Liver (tissue), 9 donors: ENCODE results near the gene STRN. TPM values are rescaled to one million over a fixed set of nuclear protein-coding genes. Genes with fewer than 3 reads are reported as not detected.

ENCODE experiments used
- DNase-seq: peaks from one replicate; pipeline ENCODE4 v3.0.0-alpha.2; 2017; ENCODE audit warnings: low spot score
- H3K27ac ChIP-seq, 2 donors: one replicate each; pipeline ENCODE4 v1.7.0; 2013; ENCODE audit warnings: inconsistent platforms in 2 of 2, low read length in 2 of 2, control low read depth in 1 of 2, low read depth in 1 of 2, mild to moderate bottlenecking in 1 of 2
- H3K27me3 ChIP-seq, 4 donors: one replicate each; pipeline versions ENCODE4 v1.6.1 to v1.7.0; 2013; ENCODE audit warnings: low read length in 3 of 4, inconsistent platforms in 1 of 4, mild to moderate bottlenecking in 1 of 4, moderate library complexity in 1 of 4; ENCODE audit not compliant: control insufficient read depth in 4 of 4, insufficient read depth in 4 of 4
- H3K36me3 ChIP-seq, 4 donors: one replicate each; pipeline versions ENCODE4 v1.6.1 to v1.7.0; 2013; ENCODE audit warnings: low read length in 3 of 4, mild to moderate bottlenecking in 3 of 4, low read depth in 1 of 4, moderate library complexity in 1 of 4; ENCODE audit not compliant: control insufficient read depth in 4 of 4, insufficient read depth in 3 of 4
- H3K4me1 ChIP-seq, 4 donors: one replicate each; pipeline versions ENCODE4 v1.6.1 to v1.7.0; 2013; ENCODE audit warnings: low read length in 3 of 4, mild to moderate bottlenecking in 3 of 4, moderate library complexity in 1 of 4; ENCODE audit not compliant: control insufficient read depth in 4 of 4, insufficient read depth in 4 of 4
- H3K4me3 ChIP-seq, 3 donors: one replicate each; pipeline versions ENCODE4 v1.6.1 to v1.7.0; 2013; ENCODE audit warnings: low read length in 3 of 3, control low read depth in 1 of 3, low read depth in 1 of 3, mild to moderate bottlenecking in 1 of 3
- H3K9ac ChIP-seq, 2 donors: one replicate each; pipeline ENCODE4 v1.7.0; 2013; ENCODE audit warnings: low read length in 2 of 2, mild to moderate bottlenecking in 2 of 2, moderate library complexity in 2 of 2, control low read depth in 1 of 2, low read depth in 1 of 2
- H3K9me3 ChIP-seq, 4 donors: one replicate each; pipeline versions ENCODE4 v1.6.1 to v1.7.0; 2013; ENCODE audit warnings: low read length in 3 of 4; ENCODE audit not compliant: control insufficient read depth in 4 of 4
- ATF3 ChIP-seq: IDR thresholded peaks from 2 replicates; pipeline ENCODE4 v1.6.1; 2016; ENCODE audit warnings: antibody characterized with exemption
- CTCF ChIP-seq: fragments of 150-350 bp; IDR thresholded peaks from 2 replicates; pipeline ENCODE4 v1.5.1; 2017; ENCODE audit warnings: improper control_type of control experiment, low read depth, low read length; ENCODE audit not compliant: missing input control
- EGR1 ChIP-seq, 2 donors: IDR thresholded peaks; 2 replicates each; pipeline ENCODE4 v1.6.1; 2016 to 2018; ENCODE audit warnings: antibody characterized with exemption in 2 of 2, low read depth in 2 of 2
- FOXA1 ChIP-seq: IDR thresholded peaks from 2 replicates; pipeline ENCODE4 v1.6.1; 2016; ENCODE audit warnings: antibody characterized with exemption
- FOXA2 ChIP-seq: IDR thresholded peaks from 2 replicates; pipeline ENCODE4 v1.6.1; 2016; ENCODE audit warnings: antibody characterized with exemption
- GABPA ChIP-seq, 2 donors: IDR thresholded peaks in 1 of 2; conservative IDR thresholded peaks in 1 of 2; 2 replicates each; pipeline ENCODE4 v1.6.1; 2016; ENCODE audit warnings: antibody characterized with exemption in 2 of 2, mild to moderate bottlenecking in 1 of 2, moderate library complexity in 1 of 2
- HNF4A ChIP-seq, 2 donors: conservative IDR thresholded peaks; 2 replicates each; pipeline ENCODE4 v1.6.1; 2016; ENCODE audit warnings: antibody characterized with exemption in 2 of 2, mild to moderate bottlenecking in 2 of 2
- HNF4G ChIP-seq: IDR thresholded peaks from 2 replicates; pipeline ENCODE4 v1.6.1; 2016; ENCODE audit warnings: antibody characterized with exemption
- JUND ChIP-seq, 2 donors: IDR thresholded peaks; 2 replicates each; pipeline ENCODE4 v1.6.1; 2016; ENCODE audit warnings: antibody characterized with exemption in 2 of 2
- MAX ChIP-seq: IDR thresholded peaks from 2 replicates; pipeline ENCODE4 v1.6.1; 2016; ENCODE audit warnings: antibody characterized with exemption
- NR2F2 ChIP-seq: IDR thresholded peaks from 2 replicates; pipeline ENCODE4 v1.6.1; 2016; ENCODE audit warnings: antibody characterized with exemption
- RAD21 ChIP-seq, 2 donors: IDR thresholded peaks; 2 replicates each; pipeline ENCODE4 v1.6.1; 2016; ENCODE audit warnings: antibody characterized with exemption in 2 of 2, mild to moderate bottlenecking in 2 of 2
- REST ChIP-seq: IDR thresholded peaks from 2 replicates; pipeline ENCODE4 v1.6.1; 2016; ENCODE audit warnings: antibody characterized with exemption, mild to moderate bottlenecking
- RXRA ChIP-seq, 2 donors: IDR thresholded peaks; 2 replicates each; pipeline ENCODE4 v1.6.1; 2017 to 2018; ENCODE audit warnings: antibody characterized with exemption in 2 of 2, mild to moderate bottlenecking in 1 of 2
- SP1 ChIP-seq: IDR thresholded peaks from 2 replicates; pipeline ENCODE4 v1.6.1; 2018; ENCODE audit warnings: antibody characterized with exemption, mild to moderate bottlenecking
- TAF1 ChIP-seq: conservative IDR thresholded peaks from 2 replicates; pipeline ENCODE4 v1.6.1; 2016; ENCODE audit warnings: antibody characterized with exemption, mild to moderate bottlenecking
- YY1 ChIP-seq: IDR thresholded peaks from 2 replicates; pipeline ENCODE4 v1.6.1; 2016; ENCODE audit warnings: antibody characterized with exemption, mild to moderate bottlenecking
- ZBTB33 ChIP-seq: IDR thresholded peaks from 2 replicates; pipeline ENCODE4 v1.6.1; 2016; ENCODE audit warnings: antibody characterized with exemption
- WGBS: extraction: QIAGEN DNeasy Blood & Tissue Kit; methylation state at CpG from one replicate; pipeline ENCODE4 v1.1.7; 2013; 5-methylcytosine and 5-hydroxymethylcytosine counted together
- polyA plus RNA-seq, 2 donors: library from polyadenylated mRNA; stranded (reverse) in 1 of 2; unstranded in 1 of 2; fragments of 200-250 nt in 1 of 2; fragments of >200 nt in 1 of 2; fragmentation: Nextera tagmentation in 1 of 2; extraction: Ambion mirVana in 1 of 2; gene quantifications; one replicate each; pipeline versions ENCODE4 v1.2.1 to v1.2.3, GENCODE V29; 2013 to 2015
- total RNA-seq, 2 donors: library from RNA; depleted of rRNA; stranded (reverse); fragments of >200 nt; gene quantifications; one replicate each; pipeline ENCODE4 v1.2.3, GENCODE V29; 2014
- donor health status: healthy.
- donor health status: healthy.
- donor health status: healthy.
- donor health status: healthy.
- donor health status: healthy.

STRN gene
- total and polyA plus RNA-seq, 4 donors = 2.5 to 11.9 (median 5.6) TPM

GRCh38 chr2:36954977-36955607 is 11.2 kb downstream of the STRN start:
- Histone ChIP-seq H3K4me1 (peaks cover 0 to 3% (median under 1%) of the 10 kb centered on the region in 4 donors), H3K36me3 (no peaks in the 10 kb centered on the region), H3K4me3 (no peak overlapping the region), H3K27ac (no peak overlapping the region), H3K27me3 (no peaks in the 10 kb centered on the region), H3K9ac (no peak overlapping the region), H3K9me3 (no peaks in the 10 kb centered on the region)
- no peak for TF ChIP-seq TAF1
- TF ChIP-seq RAD21 (IDR thresholded peaks at IDR 0.05) = no peak
- no peak for TF ChIP-seq REST
- no peak for TF ChIP-seq HNF4A (conservative IDR thresholded peaks at IDR 0.05)
- no peak for TF ChIP-seq GABPA (IDR thresholded peaks at IDR 0.05 in 1 of 2, conservative IDR thresholded peaks at IDR 0.05 in 1 of 2)
- TF ChIP-seq MAX = no peak
- no peak for TF ChIP-seq YY1
- TF ChIP-seq JUND (IDR thresholded peaks at IDR 0.05) = no peak
- no peak for TF ChIP-seq FOXA1
- no peak for TF ChIP-seq ATF3
- no peak for TF ChIP-seq CTCF
- no peak for TF ChIP-seq RXRA (IDR thresholded peaks at IDR 0.05)
- TF ChIP-seq FOXA2 = no peak
- TF ChIP-seq ZBTB33 = no peak
- no peak for TF ChIP-seq SP1
- TF ChIP-seq NR2F2 = no peak
- no peak for TF ChIP-seq EGR1 (IDR thresholded peaks at IDR 0.05; ENCODE audit: low read depth in 2 of 2)
- TF ChIP-seq HNF4G = no peak
- DNase-seq = no peak
- 86% methylated on average over 6 of the region's 6 CpGs for WGBS
